Spleen (tissue), 7 donors: ENCODE results near the gene TRAPPC12.

Experiments used
- POLR2A ChIP-seq, 3 donors: fragments of 450-650 bp; IDR thresholded peaks; one replicate each; pipeline ENCODE4 v1.5.1; 2017; ENCODE audit warnings: antibody characterized with exemption in 3 of 3, mild to moderate bottlenecking in 1 of 3
- POLR2AphosphoS5 ChIP-seq, 3 donors: sonication (generic); formaldehyde crosslinking; IDR thresholded peaks; one replicate each; pipeline ENCODE4 v1.5.1; 2017; ENCODE audit warnings: antibody characterized with exemption in 3 of 3
- TF ChIP-seq, protein P1 (sequence below), 11 experiments: fragments of 200-600 bp in 7 of 11; fragments of 450-650 bp in 4 of 11; sonication (generic) in 4 of 11; IDR thresholded peaks in 8 of 11; conservative IDR thresholded peaks in 3 of 11; 1 replicate in 7 of 11; 2 replicates in 4 of 11; pipeline versions ENCODE4 v1.4.0 to v1.8.0; 2016 to 2021; ENCODE audit warnings: antibody characterized with exemption in 11 of 11, inconsistent platforms in 4 of 11, mild to moderate bottlenecking in 1 of 11
- donor health status: DM: no; HTN: no; CAD: no; lungs with moderate emphysema.
- donor health status: DM: no; HTN: no; CAD: no.
- donor health status: DM: no; HTN: no; CAD: no.

DNA sequence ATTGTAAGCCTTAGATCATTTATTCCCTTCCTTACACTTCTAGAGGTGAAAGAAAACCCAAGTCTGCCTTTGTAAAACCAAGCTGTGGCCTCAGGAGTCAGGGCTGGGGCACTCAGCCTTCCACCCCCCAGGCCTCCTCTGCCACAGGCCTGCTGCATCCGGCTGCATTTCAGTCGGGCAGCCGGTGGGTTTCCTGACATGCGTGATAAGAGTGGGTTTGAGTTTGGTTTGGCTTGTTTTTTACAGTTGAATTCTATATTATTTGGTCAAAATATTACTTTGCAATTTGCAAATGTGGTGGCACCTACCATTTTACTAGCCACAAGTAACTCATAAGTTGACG is 97.5 kb downstream of the TRAPPC12 start:
- TF ChIP-seq, protein P1, sequence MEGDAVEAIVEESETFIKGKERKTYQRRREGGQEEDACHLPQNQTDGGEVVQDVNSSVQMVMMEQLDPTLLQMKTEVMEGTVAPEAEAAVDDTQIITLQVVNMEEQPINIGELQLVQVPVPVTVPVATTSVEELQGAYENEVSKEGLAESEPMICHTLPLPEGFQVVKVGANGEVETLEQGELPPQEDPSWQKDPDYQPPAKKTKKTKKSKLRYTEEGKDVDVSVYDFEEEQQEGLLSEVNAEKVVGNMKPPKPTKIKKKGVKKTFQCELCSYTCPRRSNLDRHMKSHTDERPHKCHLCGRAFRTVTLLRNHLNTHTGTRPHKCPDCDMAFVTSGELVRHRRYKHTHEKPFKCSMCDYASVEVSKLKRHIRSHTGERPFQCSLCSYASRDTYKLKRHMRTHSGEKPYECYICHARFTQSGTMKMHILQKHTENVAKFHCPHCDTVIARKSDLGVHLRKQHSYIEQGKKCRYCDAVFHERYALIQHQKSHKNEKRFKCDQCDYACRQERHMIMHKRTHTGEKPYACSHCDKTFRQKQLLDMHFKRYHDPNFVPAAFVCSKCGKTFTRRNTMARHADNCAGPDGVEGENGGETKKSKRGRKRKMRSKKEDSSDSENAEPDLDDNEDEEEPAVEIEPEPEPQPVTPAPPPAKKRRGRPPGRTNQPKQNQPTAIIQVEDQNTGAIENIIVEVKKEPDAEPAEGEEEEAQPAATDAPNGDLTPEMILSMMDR (IDR thresholded peaks at IDR 0.05 in 8 of 11, conservative IDR thresholded peaks at IDR 0.05 in 3 of 11), result no peak
- TF ChIP-seq POLR2A (IDR thresholded peaks at IDR 0.05), result no peak
- no peak for TF ChIP-seq POLR2AphosphoS5 (IDR thresholded peaks at IDR 0.05)
